ENCODE results near the gene BCL2.

The BCL2 gene

GRCh38 chr18:63102941-63103744 lies 216.4 kb downstream of the BCL2 start:
- no peak for DNase-seq

GRCh38 chr18:63100630-63101055 lies 218.9 kb downstream of the BCL2 start:
- DNase-seq: no peak

- DNase-seq: no peak
Observed at GRCh38 chr18:63099848-63100629, 219.5 kb downstream of the BCL2 start.

GRCh38 chr18:63099091-63099840 lies 220.3 kb downstream of the BCL2 start:
- DNase-seq: no peak

GRCh38 chr18:63098018-63098981 lies 221.3 kb downstream of the BCL2 start:
- DNase-seq: no peak

GRCh38 chr18:63097178-63097577 lies 222.4 kb downstream of the BCL2 start:
- DNase-seq: no peak

GRCh38 chr18:63096327-63096874 lies 223.2 kb downstream of the BCL2 start:
- DNase-seq: no peak

- no peak for DNase-seq
Observed at GRCh38 chr18:63095768-63096167, 223.8 kb downstream of the BCL2 start.

- no peak for DNase-seq
Observed at GRCh38 chr18:63091671-63092364, 227.8 kb downstream of the BCL2 start.

GRCh38 chr18:63090334-63090733 lies 229.2 kb downstream of the BCL2 start:
- no peak for DNase-seq

GRCh38 chr18:63089041-63089440 lies 230.5 kb downstream of the BCL2 start:
- DNase-seq: no peak

- DNase-seq: no peak
Observed at GRCh38 chr18:63088262-63088661, 231.3 kb downstream of the BCL2 start.

- DNase-seq: no peak
Observed at GRCh38 chr18:63087421-63088230, 231.9 kb downstream of the BCL2 start.

GRCh38 chr18:63085611-63086010 lies 234.0 kb downstream of the BCL2 start:
- no peak for DNase-seq

GRCh38 chr18:63084219-63084618 lies 235.3 kb downstream of the BCL2 start:
- DNase-seq: no peak

- DNase-seq: no peak
Observed at GRCh38 chr18:63083555-63083954, 236.0 kb downstream of the BCL2 start.

GRCh38 chr18:63083020-63083531 lies 236.5 kb downstream of the BCL2 start:
- no peak for DNase-seq

- DNase-seq: no peak
Observed at GRCh38 chr18:63082366-63083019, 237.1 kb downstream of the BCL2 start.

GRCh38 chr18:63079114-63079513 lies 240.5 kb downstream of the BCL2 start:
- DNase-seq: no peak

GRCh38 chr18:63078471-63078870 lies 241.1 kb downstream of the BCL2 start:
- no peak for DNase-seq
